KMS-11 (cell line): Measurements from ENCODE around the gene IGF2R.
"Not testable (repeated sequence)": the region's sequence is repeated elsewhere in the genome, so short reads cannot be mapped to it uniquely, and the experiment has no call there.

Experiments
- H2AFZ ChIP-seq: fragments of 200-600 bp; sonication (generic); 2 replicates; pipeline ENCODE4 v1.6.1; 2016; ENCODE audit warnings: antibody characterized with exemption, mixed run types, low read depth
- H3K27ac ChIP-seq: fragments of 200-600 bp; sonication (generic); 2 replicates; pipeline ENCODE4 v1.6.1; 2016; ENCODE audit warnings: mild to moderate bottlenecking, mixed run types
- H3K27me3 ChIP-seq: fragments of 200-600 bp; sonication (generic); 2 replicates; pipeline ENCODE4 v1.6.1; 2017; ENCODE audit warnings: mild to moderate bottlenecking, low read depth, mixed run types, moderate library complexity; ENCODE audit not compliant: insufficient read depth
- H3K36me3 ChIP-seq: fragments of 200-600 bp; sonication (generic); 2 replicates; pipeline ENCODE4 v1.6.1; 2017; ENCODE audit warnings: mild to moderate bottlenecking, mixed run types; ENCODE audit not compliant: insufficient read depth
- H3K4me1 ChIP-seq: fragments of 200-600 bp; sonication (generic); 2 replicates; pipeline ENCODE4 v1.6.1; 2016; ENCODE audit warnings: mild to moderate bottlenecking, low read depth, mixed run types; ENCODE audit not compliant: poor library complexity, severe bottlenecking
- H3K4me2 ChIP-seq: fragments of 200-600 bp; sonication (generic); 2 replicates; pipeline ENCODE4 v1.7.0; 2016; ENCODE audit warnings: mild to moderate bottlenecking, mixed run types
- H3K4me3 ChIP-seq: fragments of 200-600 bp; sonication (generic); IDR thresholded peaks from 2 replicates; pipeline ENCODE4 v1.6.1; 2017; ENCODE audit warnings: low read depth, low read length, mixed read lengths; ENCODE audit not compliant: insufficient read depth
- H3K79me2 ChIP-seq: fragments of 200-600 bp; sonication (generic); 2 replicates; pipeline ENCODE4 v1.6.1; 2016; ENCODE audit warnings: low read depth, mixed run types; ENCODE audit not compliant: insufficient read depth
- H3K9ac ChIP-seq: fragments of 200-600 bp; sonication (generic); 2 replicates; pipeline ENCODE4 v1.6.1; 2016; ENCODE audit warnings: mild to moderate bottlenecking, mixed run types
- H4K20me1 ChIP-seq: fragments of 200-600 bp; sonication (generic); 2 replicates; pipeline ENCODE4 v1.6.1; 2016; ENCODE audit warnings: mild to moderate bottlenecking, mixed run types; ENCODE audit not compliant: insufficient read depth
- CTCF ChIP-seq: fragments of 200-600 bp; sonication (generic); conservative IDR thresholded peaks from 2 replicates; pipeline ENCODE4 v1.6.1; 2017; ENCODE audit warnings: low read depth, mild to moderate bottlenecking, antibody characterized with exemption, low read length, moderate library complexity, mixed read lengths

IGF2R gene, protein sequence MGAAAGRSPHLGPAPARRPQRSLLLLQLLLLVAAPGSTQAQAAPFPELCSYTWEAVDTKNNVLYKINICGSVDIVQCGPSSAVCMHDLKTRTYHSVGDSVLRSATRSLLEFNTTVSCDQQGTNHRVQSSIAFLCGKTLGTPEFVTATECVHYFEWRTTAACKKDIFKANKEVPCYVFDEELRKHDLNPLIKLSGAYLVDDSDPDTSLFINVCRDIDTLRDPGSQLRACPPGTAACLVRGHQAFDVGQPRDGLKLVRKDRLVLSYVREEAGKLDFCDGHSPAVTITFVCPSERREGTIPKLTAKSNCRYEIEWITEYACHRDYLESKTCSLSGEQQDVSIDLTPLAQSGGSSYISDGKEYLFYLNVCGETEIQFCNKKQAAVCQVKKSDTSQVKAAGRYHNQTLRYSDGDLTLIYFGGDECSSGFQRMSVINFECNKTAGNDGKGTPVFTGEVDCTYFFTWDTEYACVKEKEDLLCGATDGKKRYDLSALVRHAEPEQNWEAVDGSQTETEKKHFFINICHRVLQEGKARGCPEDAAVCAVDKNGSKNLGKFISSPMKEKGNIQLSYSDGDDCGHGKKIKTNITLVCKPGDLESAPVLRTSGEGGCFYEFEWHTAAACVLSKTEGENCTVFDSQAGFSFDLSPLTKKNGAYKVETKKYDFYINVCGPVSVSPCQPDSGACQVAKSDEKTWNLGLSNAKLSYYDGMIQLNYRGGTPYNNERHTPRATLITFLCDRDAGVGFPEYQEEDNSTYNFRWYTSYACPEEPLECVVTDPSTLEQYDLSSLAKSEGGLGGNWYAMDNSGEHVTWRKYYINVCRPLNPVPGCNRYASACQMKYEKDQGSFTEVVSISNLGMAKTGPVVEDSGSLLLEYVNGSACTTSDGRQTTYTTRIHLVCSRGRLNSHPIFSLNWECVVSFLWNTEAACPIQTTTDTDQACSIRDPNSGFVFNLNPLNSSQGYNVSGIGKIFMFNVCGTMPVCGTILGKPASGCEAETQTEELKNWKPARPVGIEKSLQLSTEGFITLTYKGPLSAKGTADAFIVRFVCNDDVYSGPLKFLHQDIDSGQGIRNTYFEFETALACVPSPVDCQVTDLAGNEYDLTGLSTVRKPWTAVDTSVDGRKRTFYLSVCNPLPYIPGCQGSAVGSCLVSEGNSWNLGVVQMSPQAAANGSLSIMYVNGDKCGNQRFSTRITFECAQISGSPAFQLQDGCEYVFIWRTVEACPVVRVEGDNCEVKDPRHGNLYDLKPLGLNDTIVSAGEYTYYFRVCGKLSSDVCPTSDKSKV (N-terminal part only)

GRCh38 chr6:159968295-159969203, at the start of gene IGF2R:
TSS of gene IGF2R (plus strand) at chr6:159969082. CDS start at chr6:159969247, 165 bp downstream.
- no peak for TF ChIP-seq CTCF
- Histone ChIP-seq H4K20me1 (no peaks in the 10 kb centered on the region), H3K4me2 (peak within 1 kb of the TSS; percentile 95), H3K27ac (peak within 1 kb of the TSS; percentile 47), H3K79me2 (peaks cover 41% of the 10 kb centered on the region), H3K4me1 (peaks cover 42% of the 10 kb centered on the region), H3K9ac (peak within 1 kb of the TSS; percentile 81), H2AFZ (peak within 1 kb of the TSS; percentile 80), H3K4me3 (no peak within 1 kb of the TSS), H3K36me3 (no peaks in the 10 kb centered on the region), H3K27me3 (no peaks in the 10 kb centered on the region)

DNA sequence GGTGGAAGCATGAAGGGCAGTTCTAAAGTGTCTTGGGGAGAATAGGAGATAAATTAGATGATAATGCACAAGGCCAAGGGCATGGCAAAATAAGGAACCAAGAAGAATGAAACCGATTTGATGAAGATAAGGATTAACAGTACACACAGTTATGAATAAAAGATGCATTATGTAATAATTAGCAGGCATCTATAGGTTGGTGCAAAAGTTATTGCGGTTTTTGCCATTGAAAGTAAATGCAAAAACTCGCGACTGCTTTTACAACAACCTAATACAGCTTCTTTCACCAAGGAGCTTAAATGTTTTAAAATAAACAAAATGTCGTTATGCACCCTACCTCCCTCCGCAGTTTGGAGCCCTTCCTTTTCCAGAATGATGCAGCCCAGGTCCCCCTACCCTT, 49.1 kb upstream of the IGF2R start:
- H2AFZ ChIP-seq = no peak overlapping the region
- H3K9ac ChIP-seq = no peak overlapping the region
- H3K27me3 ChIP-seq = no peaks in the 10 kb centered on the region
- no peak overlapping the region for H3K27ac ChIP-seq
- peaks cover 10% of the 10 kb centered on the region for H3K4me1 ChIP-seq
- no peak for TF ChIP-seq CTCF
- no peaks in the 10 kb centered on the region for H4K20me1 ChIP-seq
- no peaks in the 10 kb centered on the region for H3K79me2 ChIP-seq
- H3K4me3 ChIP-seq = no peak overlapping the region
- no peaks in the 10 kb centered on the region for H3K36me3 ChIP-seq
- no peak overlapping the region for H3K4me2 ChIP-seq

DNA sequence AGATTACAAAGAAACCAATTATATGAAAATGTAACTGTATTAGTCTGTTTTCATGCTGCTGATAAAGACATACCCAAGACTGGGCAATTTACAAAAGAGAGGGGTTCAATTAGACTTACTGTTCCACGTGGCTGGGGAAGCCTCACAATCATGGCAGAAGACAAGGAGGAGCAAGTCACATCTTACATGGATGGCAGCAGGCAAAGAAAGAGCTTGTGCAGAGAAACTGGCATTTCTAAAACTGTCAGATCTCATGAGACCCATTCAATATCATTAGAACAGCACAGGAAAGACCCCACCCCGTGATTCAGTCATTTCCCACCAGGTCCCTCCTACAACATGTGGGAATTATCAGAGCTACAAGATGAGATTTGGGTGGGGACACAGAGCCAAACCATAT, 44.7 kb upstream of the IGF2R start:
- H3K4me3 ChIP-seq, H2AFZ ChIP-seq, H3K27ac ChIP-seq, H3K27me3 ChIP-seq, H3K79me2 ChIP-seq, H3K4me2 ChIP-seq, H3K36me3 ChIP-seq, H4K20me1 ChIP-seq, H3K9ac ChIP-seq: not testable (repeated sequence)
- H3K4me1 ChIP-seq = peaks cover 17% of the 10 kb centered on the region

GRCh38 chr6:159926542-159927203, 42.2 kb upstream of the IGF2R start:
- Histone ChIP-seq H3K4me1 (peaks cover 42% of the 10 kb centered on the region), H3K4me2 (no peak overlapping the region), H3K27me3 (no peaks in the 10 kb centered on the region), H3K79me2 (no peaks in the 10 kb centered on the region), H3K4me3 (no peak overlapping the region), H4K20me1 (no peaks in the 10 kb centered on the region), H2AFZ (no peak overlapping the region), H3K9ac (no peak overlapping the region), H3K27ac (no peak overlapping the region), H3K36me3 (no peaks in the 10 kb centered on the region)
- no peak for TF ChIP-seq CTCF
